Kidney (tissue), 14 donors: Measurements from ENCODE around the gene CNNM4. TPM values are rescaled to one million over a fixed set of nuclear protein-coding genes. Genes with fewer than 3 reads are reported as not detected.

ENCODE experiments used
- DNase-seq, 5 donors: peaks; one replicate each; pipeline ENCODE4 v3.0.0-alpha.2; 2013 to 2020
- FAIRE-seq: peaks from 2 replicates; lab custom pipeline; 2012; peaks lifted over from hg19 to GRCh38; lab: Jason Lieb, UNC
- H3K27ac ChIP-seq, 2 donors: one replicate each; pipeline ENCODE4 v1.7.0; 2013; ENCODE audit warnings: low read depth in 2 of 2, low read length in 2 of 2, inconsistent platforms in 1 of 2
- H3K27me3 ChIP-seq: one replicate; pipeline ENCODE4 v1.7.1; 2013; ENCODE audit warnings: low read length, inconsistent platforms; ENCODE audit not compliant: control insufficient read depth, insufficient read depth
- H3K36me3 ChIP-seq, 3 donors: one replicate each; pipeline versions ENCODE4 v1.7.0 to v1.7.1; 2013; ENCODE audit warnings: low read length in 3 of 3, control low read depth in 1 of 3, inconsistent platforms in 1 of 3; ENCODE audit not compliant: insufficient read depth in 3 of 3, control insufficient read depth in 2 of 3
- H3K4me1 ChIP-seq, 3 donors: one replicate each; pipeline versions ENCODE4 v1.7.0 to v1.7.1; 2013; ENCODE audit warnings: low read length in 3 of 3, inconsistent platforms in 1 of 3, low read depth in 1 of 3; ENCODE audit not compliant: control insufficient read depth in 2 of 3, insufficient read depth in 2 of 3
- H3K4me3 ChIP-seq, 3 donors: one replicate each; pipeline versions ENCODE4 v1.7.0 to v1.8.1; 2013; ENCODE audit warnings: low read length in 3 of 3, control low read depth in 1 of 3, inconsistent platforms in 1 of 3
- H3K9ac ChIP-seq, 3 donors: one replicate each; pipeline versions ENCODE4 v1.7.0 to v1.7.1; 2013; ENCODE audit warnings: low read length in 3 of 3, control low read depth in 1 of 3, inconsistent platforms in 1 of 3
- H3K9me3 ChIP-seq, 3 donors: one replicate each; pipeline versions ENCODE4 v1.7.0 to v1.7.1; 2013; ENCODE audit warnings: low read length in 3 of 3, control low read depth in 1 of 3, inconsistent platforms in 1 of 3; ENCODE audit not compliant: control insufficient read depth in 2 of 3, insufficient read depth in 1 of 3
- CTCF ChIP-seq: IDR thresholded peaks from 3 replicates; pipeline ENCODE4 v1.5.1; 2012; ENCODE audit warnings: mild to moderate bottlenecking, moderate library complexity, borderline replicate concordance; ENCODE audit not compliant: insufficient read depth; ENCODE audit errors: extremely low read depth
- intact Hi-C: fragments of 100-400 bp; cut with DNase I; formaldehyde crosslinking; loops from one replicate; pipeline ENCODE4 v1.11.1; 2022
- polyA plus RNA-seq: library from polyadenylated mRNA; stranded (reverse); fragments of 350-450 nt; fragmentation: Illumina TruSeq; extraction: RNeasy Lipid Tissue Mini Kit (QIAGEN cat#74804); gene quantifications from one replicate; pipeline ENCODE4 v1.2.3, GENCODE V29; 2014; ENCODE audit warnings: low read depth, low replicate concordance; ENCODE audit not compliant: insufficient read depth
- total RNA-seq: library from RNA; stranded (reverse); fragmentation: NEBNext Ultra II Directional; extraction: Animal tissue kit (Norgen Biotek cat#: 25700); gene quantifications from one replicate; pipeline ENCODE4 v1.2.1, GENCODE V29; 2021
- donor health status: control.
- donor health status: control.
- donor health status: control.
- donor health status: control.
- donor health status: control.
- donor health status: DM: yes; HTN: yes; CAD: no.
- donor health status: Normal renal cell carcinoma (clear cell type).

The CNNM4 gene
- total and polyA plus RNA-seq, 2 donors from 2014 or later: 3.7 to 14.5 TPM

DNA sequence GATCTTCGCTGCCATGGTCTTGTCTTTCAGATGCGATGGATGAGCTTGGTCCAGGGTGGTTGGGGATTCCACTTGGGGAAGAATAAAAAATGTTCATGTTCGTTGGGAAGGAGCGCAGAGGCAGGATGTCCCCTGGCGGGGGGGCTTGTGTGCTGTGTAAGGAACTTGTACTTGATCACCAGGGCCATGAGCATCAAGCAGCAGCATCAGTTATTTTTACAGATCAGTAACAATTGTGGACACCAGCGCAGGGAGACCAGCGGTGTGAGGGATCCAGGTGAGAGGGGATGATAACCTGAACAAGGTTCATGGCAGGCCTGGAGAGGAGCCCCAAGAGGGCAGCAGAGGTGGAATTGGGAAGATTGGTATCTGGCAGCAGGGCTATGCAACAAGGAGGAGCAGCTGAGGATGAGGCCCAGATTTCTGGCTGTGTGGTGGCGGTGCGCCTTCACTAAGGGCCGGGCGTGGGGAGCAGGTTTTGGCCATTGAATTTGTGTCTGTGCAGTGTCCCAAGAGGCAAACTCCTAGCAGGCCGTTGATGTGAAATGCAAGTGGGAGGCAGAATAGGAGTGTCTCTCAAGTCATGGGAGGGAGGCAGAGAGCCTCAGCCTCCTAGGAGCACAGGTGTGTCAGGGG lies 59.3 kb downstream of the CNNM4 start:
- DNase-seq: peak in 1 of 5 donors; percentile 37
- H3K9me3 ChIP-seq: no peaks in the 10 kb centered on the region
- no peak for TF ChIP-seq CTCF
- intact Hi-C loops: no loop called here
- H3K4me1 ChIP-seq: peaks cover 0 to 44% (median 29%) of the 10 kb centered on the region in 3 donors
- no peaks in the 10 kb centered on the region for H3K27me3 ChIP-seq
- no peak overlapping the region for H3K4me3 ChIP-seq
- H3K9ac ChIP-seq: no peak overlapping the region
- no peak for FAIRE-seq
- no peak overlapping the region for H3K27ac ChIP-seq
- peaks cover 0 to 1% (median 0%) of the 10 kb centered on the region in 3 donors for H3K36me3 ChIP-seq

DNA sequence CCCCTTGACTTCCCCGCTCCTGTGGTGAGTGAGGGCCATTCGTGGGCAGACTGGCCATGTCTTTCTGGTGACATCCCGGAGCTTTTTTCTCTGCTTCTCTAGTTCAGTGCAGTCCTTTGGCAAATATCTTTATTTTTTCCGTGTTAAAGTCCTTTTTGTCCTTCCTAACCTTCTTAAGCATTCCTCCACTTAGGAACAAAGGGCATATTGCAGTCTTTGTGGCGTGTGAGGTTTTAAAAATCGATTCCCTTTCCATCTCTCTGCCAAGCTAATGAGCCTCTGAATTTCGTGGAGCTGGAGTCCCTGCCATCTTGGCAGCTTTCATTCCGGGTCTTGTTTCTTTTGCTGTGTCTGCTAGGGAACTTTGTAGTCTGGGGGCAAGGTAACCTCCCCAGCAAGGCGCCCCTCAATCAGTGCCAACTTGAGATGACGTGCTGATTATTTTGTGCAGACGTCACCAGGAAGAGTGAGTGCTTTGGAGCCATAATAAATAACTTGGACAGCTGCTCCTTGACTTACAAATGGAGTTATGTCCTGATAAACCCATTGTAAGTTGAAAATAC lies 60.5 kb downstream of the CNNM4 start:
- FAIRE-seq (no peak), DNase-seq (peak in 1 of 5 donors; percentile 4)
- no peak overlapping the region for H3K27ac ChIP-seq
- H3K4me3 ChIP-seq: peak overlapping the region in 1 of 3 donors; percentile 25
- no peaks in the 10 kb centered on the region for H3K9me3 ChIP-seq
- no peak for TF ChIP-seq CTCF
- H3K27me3 ChIP-seq: no peaks in the 10 kb centered on the region
- H3K9ac ChIP-seq: no peak overlapping the region
- peaks cover 0 to 6% (median 3%) of the 10 kb centered on the region in 3 donors for H3K36me3 ChIP-seq
- intact Hi-C loops: no loop called here
- H3K4me1 ChIP-seq: peaks cover 0 to 40% (median 29%) of the 10 kb centered on the region in 3 donors

- Histone ChIP-seq H3K4me1 (peaks cover 0 to 32% (median 27%) of the 10 kb centered on the region in 3 donors), H3K27ac (no peak overlapping the region), H3K9ac (no peak overlapping the region), H3K36me3 (peaks cover 0 to 17% (median 10%) of the 10 kb centered on the region in 3 donors), H3K27me3 (no peaks in the 10 kb centered on the region), H3K9me3 (no peaks in the 10 kb centered on the region), H3K4me3 (no peak overlapping the region)
- peak in 1 of 5 donors; percentile 31 for DNase-seq
- no peak for FAIRE-seq
- no peak for TF ChIP-seq CTCF
- intact Hi-C loops: no loop called here
Observed at GRCh38 chr2:96822786-96823185, 62.1 kb downstream of the CNNM4 start.
